Astrocyte (in vitro differentiated cells and primary cell): ENCODE results near the gene MLLT11. TPM values are rescaled to one million over a fixed set of nuclear protein-coding genes. Genes with fewer than 3 reads are reported as not detected.

Experiments used
- DNase-seq: peaks from one replicate; pipeline ENCODE4 v3.0.0-alpha.2; 2010; ENCODE audit warnings: low read depth
- FAIRE-seq: peaks from 2 replicates; lab custom pipeline; 2011; peaks lifted over from hg19 to GRCh38; lab: Jason Lieb, UNC
- H2AFZ ChIP-seq: 2 replicates; pipeline ENCODE4 v1.6.0; 2012; ENCODE audit warnings: low read depth, low read length, inconsistent platforms
- H3K27ac ChIP-seq: 2 replicates; pipeline ENCODE4 v1.5.1; 2011; ENCODE audit warnings: low read depth, low read length, inconsistent platforms
- H3K27me3 ChIP-seq: 2 replicates; pipeline ENCODE4 v1.6.0; 2011; ENCODE audit warnings: low read length, inconsistent platforms; ENCODE audit not compliant: insufficient read depth
- H3K36me3 ChIP-seq: 2 replicates; pipeline ENCODE4 v1.5.1; 2011; ENCODE audit warnings: low read length, inconsistent platforms; ENCODE audit not compliant: insufficient read depth
- H3K4me1 ChIP-seq: 2 replicates; pipeline ENCODE4 v1.5.1; 2011; ENCODE audit warnings: low read length, inconsistent platforms; ENCODE audit not compliant: insufficient read depth
- H3K4me2 ChIP-seq: 2 replicates; pipeline ENCODE4 v1.6.0; 2012; ENCODE audit warnings: low read length, inconsistent platforms
- H3K4me3 ChIP-seq: 2 replicates; pipeline ENCODE4 v1.5.1; 2011; ENCODE audit warnings: low read depth, mild to moderate bottlenecking, low read length, inconsistent platforms; ENCODE audit not compliant: insufficient read depth
- H3K79me2 ChIP-seq: 2 replicates; pipeline ENCODE4 v1.6.0; 2012; ENCODE audit warnings: mild to moderate bottlenecking, low read length, inconsistent platforms; ENCODE audit not compliant: insufficient read depth
- H3K9ac ChIP-seq: 2 replicates; pipeline ENCODE4 v1.6.0; 2012; ENCODE audit warnings: mild to moderate bottlenecking, low read length, inconsistent platforms
- H3K9me3 ChIP-seq: 2 replicates; pipeline ENCODE4 v1.5.1; 2012; ENCODE audit warnings: low read depth, mild to moderate bottlenecking, low read length, inconsistent platforms; ENCODE audit not compliant: insufficient read depth
- H4K20me1 ChIP-seq: 2 replicates; pipeline ENCODE4 v1.6.0; 2012; ENCODE audit warnings: low read length, inconsistent platforms; ENCODE audit not compliant: insufficient read depth
- H3K27ac Mint-ChIP-seq: one replicate; pipeline ENCODE4 v1.8.0; 2021; ENCODE audit warnings: mild to moderate bottlenecking, mixed read lengths; ENCODE audit not compliant: unreplicated experiment
- H3K27me3 Mint-ChIP-seq: one replicate; pipeline ENCODE4 v1.8.0; 2021; ENCODE audit warnings: low read depth, mixed read lengths; ENCODE audit not compliant: unreplicated experiment
- H3K36me3 Mint-ChIP-seq: one replicate; pipeline ENCODE4 v1.8.0; 2021; ENCODE audit warnings: low read depth, mixed read lengths; ENCODE audit not compliant: unreplicated experiment
- H3K4me1 Mint-ChIP-seq: one replicate; pipeline ENCODE4 v1.8.0; 2021; ENCODE audit warnings: low read depth, mixed read lengths; ENCODE audit not compliant: unreplicated experiment
- H3K4me3 Mint-ChIP-seq: one replicate; pipeline ENCODE4 v1.8.0; 2021; ENCODE audit warnings: mild to moderate bottlenecking, moderate library complexity, mixed read lengths; ENCODE audit not compliant: unreplicated experiment
- H3K9me3 Mint-ChIP-seq: one replicate; pipeline ENCODE4 v1.8.0; 2021; ENCODE audit warnings: mild to moderate bottlenecking, mixed read lengths; ENCODE audit not compliant: unreplicated experiment
- CTCF ChIP-seq: IDR thresholded peaks from 2 replicates; pipeline ENCODE4 v1.5.1; 2011; ENCODE audit warnings: low read depth, mild to moderate bottlenecking, inconsistent platforms, low read length, moderate library complexity; ENCODE audit not compliant: insufficient read depth
- EZH2 ChIP-seq: IDR thresholded peaks from 2 replicates; pipeline ENCODE4 v1.6.1; 2012; ENCODE audit warnings: mild to moderate bottlenecking, low read length, inconsistent platforms; ENCODE audit not compliant: insufficient read depth
- total RNA-seq: library from RNA; stranded (reverse); gene quantifications from 2 replicates; pipeline ENCODE4 v1.2.1, GENCODE V29; 2021

MLLT11 gene
- total RNA-seq, 1 donor from 2014 or later = 77.4 TPM

GRCh38 chr1:151067185-151067584 lies 7.0 kb downstream of the MLLT11 start:
- Histone ChIP-seq H3K27me3 (no peaks in the 10 kb centered on the region), H3K9ac (no peak overlapping the region), H4K20me1 (peaks cover 36% of the 10 kb centered on the region), H3K36me3 (peaks cover 21% of the 10 kb centered on the region), H3K9me3 (no peaks in the 10 kb centered on the region), H3K4me1 (peaks cover 13% of the 10 kb centered on the region), H3K27ac (no peak overlapping the region), H2AFZ (no peak overlapping the region), H3K4me2 (no peak overlapping the region), H3K4me3 (no peak overlapping the region), H3K79me2 (peaks cover 74% of the 10 kb centered on the region)
- Mint-ChIP-seq H3K27me3 (no peaks in the 10 kb centered on the region), H3K27ac (no peak overlapping the region), H3K4me1 (peaks cover 24% of the 10 kb centered on the region), H3K36me3 (peaks cover 17% of the 10 kb centered on the region), H3K9me3 (no peaks in the 10 kb centered on the region), H3K4me3 (peak overlapping the region; percentile 31)
- TF ChIP-seq EZH2 = no peak
- no peak for TF ChIP-seq CTCF
- FAIRE-seq (no peak), DNase-seq (no peak)

GRCh38 chr1:151069103-151069486 lies 8.9 kb downstream of the MLLT11 start:
- no peak overlapping the region for H3K27ac ChIP-seq
- no peak overlapping the region for H3K4me2 ChIP-seq
- no peak overlapping the region for H2AFZ ChIP-seq
- Mint-ChIP-seq H3K27me3 (no peaks in the 10 kb centered on the region), H3K4me3 (peak overlapping the region; percentile 5), H3K4me1 (peaks cover 20% of the 10 kb centered on the region), H3K9me3 (no peaks in the 10 kb centered on the region), H3K36me3 (peaks cover 16% of the 10 kb centered on the region), H3K27ac (peak overlapping the region; percentile 47)
- peaks cover 20% of the 10 kb centered on the region for H3K36me3 ChIP-seq
- H3K79me2 ChIP-seq = peaks cover 57% of the 10 kb centered on the region
- no peaks in the 10 kb centered on the region for H3K9me3 ChIP-seq
- H4K20me1 ChIP-seq = peaks cover 30% of the 10 kb centered on the region
- DNase-seq (no peak), FAIRE-seq (no peak)
- peaks cover 2% of the 10 kb centered on the region for H3K4me1 ChIP-seq
- no peak overlapping the region for H3K4me3 ChIP-seq
- H3K9ac ChIP-seq = no peak overlapping the region
- H3K27me3 ChIP-seq = no peaks in the 10 kb centered on the region
- no peak for TF ChIP-seq CTCF
- no peak for TF ChIP-seq EZH2

GRCh38 chr1:151070474-151071276 lies 10.5 kb downstream of the MLLT11 start, which contains the start of gene GABPB2:
Gene GABPB2 (plus strand): TSS chr1:151070761. CDS start chr1:151088190, 17,429 bp downstream.
- Mint-ChIP-seq H3K4me3 (peak within 1 kb of the TSS; percentile 89), H3K27ac (peak within 1 kb of the TSS; percentile 93), H3K4me1 (peaks cover 9% of the 10 kb centered on the region), H3K36me3 (peaks cover 12% of the 10 kb centered on the region), H3K9me3 (no peaks in the 10 kb centered on the region), H3K27me3 (no peaks in the 10 kb centered on the region)
- peaks cover 41% of the 10 kb centered on the region for H3K79me2 ChIP-seq
- peak within 1 kb of the TSS; percentile 94 for H3K4me2 ChIP-seq
- H3K4me1 ChIP-seq = peaks cover 2% of the 10 kb centered on the region
- peak within 1 kb of the TSS; percentile 87 for H2AFZ ChIP-seq
- H3K36me3 ChIP-seq = peaks cover 16% of the 10 kb centered on the region
- peak; percentile 48 for TF ChIP-seq CTCF
- TF ChIP-seq EZH2 = no peak
- no peaks in the 10 kb centered on the region for H3K27me3 ChIP-seq
- FAIRE-seq = no peak
- H4K20me1 ChIP-seq = peaks cover 16% of the 10 kb centered on the region
- H3K27ac ChIP-seq = peak within 1 kb of the TSS; percentile 96
- peak within 1 kb of the TSS; percentile 74 for H3K4me3 ChIP-seq
- peak; percentile 99 for DNase-seq
- no peaks in the 10 kb centered on the region for H3K9me3 ChIP-seq
- peak within 1 kb of the TSS; percentile 96 for H3K9ac ChIP-seq
